ENCODE results near the gene USB1.

The USB1 gene

GRCh38 chr16:57981636-57982035, 19.6 kb upstream of the USB1 start:
- no peak for TF ChIP-seq CTCF (IDR thresholded peaks at IDR 0.05)

DNA sequence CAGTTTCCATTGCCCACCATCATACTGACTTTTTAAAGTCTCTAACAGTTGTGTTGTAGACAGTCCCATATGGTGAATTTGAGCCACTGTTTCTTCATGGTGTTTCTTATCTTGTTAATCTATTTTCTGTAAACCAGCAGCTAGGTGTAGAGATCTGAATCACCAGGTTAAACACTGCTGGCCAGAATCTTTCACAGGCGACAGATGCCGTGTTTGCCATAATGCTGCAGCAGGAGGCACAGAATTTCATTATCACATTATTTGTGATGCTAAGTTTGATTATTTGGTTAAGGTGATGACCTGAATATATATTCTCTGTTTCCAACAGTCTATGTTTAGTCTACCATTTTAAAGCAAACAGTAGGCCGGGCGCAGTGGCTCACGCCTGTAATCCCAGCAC, 18.8 kb upstream of the USB1 start:
- no peak for TF ChIP-seq CTCF (IDR thresholded peaks at IDR 0.05)

GRCh38 chr16:57984443-57985203, 16.6 kb upstream of the USB1 start:
- no peak for TF ChIP-seq CTCF (IDR thresholded peaks at IDR 0.05)

DNA sequence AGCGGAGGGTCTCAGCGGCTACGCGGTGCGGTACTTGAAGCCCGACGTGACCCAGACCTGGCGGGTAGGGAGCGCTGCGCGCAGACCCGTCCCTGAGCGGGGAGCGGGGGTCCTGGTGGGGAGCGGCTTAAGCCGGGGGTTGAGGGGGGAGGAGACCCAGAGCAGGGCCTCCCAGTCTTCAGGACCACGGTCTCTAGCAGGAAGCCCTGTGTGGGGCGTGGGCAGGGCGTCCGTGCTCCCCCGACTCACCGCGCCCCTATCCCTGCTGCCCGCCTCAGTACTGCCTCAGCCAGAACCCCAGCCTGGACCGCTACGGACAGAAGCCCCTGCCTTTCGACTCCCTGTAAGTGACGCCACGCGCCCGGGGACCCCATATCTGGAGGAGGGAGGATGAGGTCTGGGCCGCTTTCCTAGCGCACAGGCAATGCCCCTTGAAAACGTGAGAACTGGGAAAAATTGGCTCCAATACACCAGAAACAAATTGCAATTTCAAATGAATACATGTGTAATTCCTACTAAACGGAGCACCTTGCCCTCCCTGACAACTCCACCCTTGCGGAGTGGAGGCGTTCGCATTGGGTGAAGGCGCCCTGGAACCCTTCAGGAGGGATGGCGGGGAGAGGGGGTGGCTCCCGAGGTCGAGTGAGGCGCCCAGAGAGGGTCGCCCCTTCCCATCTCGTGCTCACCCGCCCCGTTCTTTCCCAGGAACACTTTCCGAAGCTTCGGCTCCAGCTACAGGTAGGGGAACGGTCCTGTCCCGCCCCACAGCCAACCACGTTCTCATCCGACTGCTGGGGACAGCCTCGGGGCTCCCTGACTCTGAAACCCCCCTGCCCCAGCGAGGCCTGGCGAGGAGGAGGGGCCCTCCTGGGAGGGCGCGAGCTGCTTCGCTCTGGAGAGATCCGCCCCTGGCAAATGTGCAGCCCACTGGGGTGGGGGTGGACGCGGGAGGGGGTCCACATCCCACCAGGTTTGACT, 15.7 kb upstream of the USB1 start:
- no peak for TF ChIP-seq CTCF (IDR thresholded peaks at IDR 0.05)

DNA sequence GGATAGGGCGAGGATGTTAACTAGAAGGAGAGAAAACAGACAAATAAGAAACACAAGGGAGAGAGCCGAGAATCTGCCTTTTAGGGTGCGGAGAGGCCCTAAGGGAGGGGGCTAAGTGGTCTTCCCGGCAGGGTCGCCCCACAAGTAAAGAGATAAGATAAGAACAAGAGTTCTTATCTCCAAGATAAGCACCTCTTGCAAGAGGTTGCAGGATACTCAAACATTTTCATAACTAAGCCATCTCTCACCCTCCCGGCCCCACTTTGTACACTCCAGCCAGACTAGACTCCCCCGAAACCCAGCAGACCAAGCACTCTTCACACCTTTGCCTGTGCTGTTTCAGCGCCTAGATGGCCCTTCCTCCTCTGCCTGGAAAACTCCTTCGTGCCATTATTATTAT, 15.0 kb upstream of the USB1 start:
- TF ChIP-seq CTCF (IDR thresholded peaks at IDR 0.05): no peak

GRCh38 chr16:57987441-57988177, 13.6 kb upstream of the USB1 start:
- no peak for TF ChIP-seq CTCF (IDR thresholded peaks at IDR 0.05)

GRCh38 chr16:57988929-57989328, 12.3 kb upstream of the USB1 start:
- no peak for TF ChIP-seq CTCF (IDR thresholded peaks at IDR 0.05)

All from LNCAP (cell line).